ENCODE measurements around the gene B3GAT2. TPM values are rescaled to one million over a fixed set of nuclear protein-coding genes. Genes with fewer than 3 reads are reported as not detected.
"Not testable (repeated sequence)": the region's sequence is repeated elsewhere in the genome, so short reads cannot be mapped to it uniquely, and the experiment has no call there.

The B3GAT2 gene
- total and polyA plus RNA-seq, 2 of the 13 experiments (the other 11 are each of a cell fraction or from before 2014, with no cell fraction given) = 0.01 to 0.02 TPM

DNA sequence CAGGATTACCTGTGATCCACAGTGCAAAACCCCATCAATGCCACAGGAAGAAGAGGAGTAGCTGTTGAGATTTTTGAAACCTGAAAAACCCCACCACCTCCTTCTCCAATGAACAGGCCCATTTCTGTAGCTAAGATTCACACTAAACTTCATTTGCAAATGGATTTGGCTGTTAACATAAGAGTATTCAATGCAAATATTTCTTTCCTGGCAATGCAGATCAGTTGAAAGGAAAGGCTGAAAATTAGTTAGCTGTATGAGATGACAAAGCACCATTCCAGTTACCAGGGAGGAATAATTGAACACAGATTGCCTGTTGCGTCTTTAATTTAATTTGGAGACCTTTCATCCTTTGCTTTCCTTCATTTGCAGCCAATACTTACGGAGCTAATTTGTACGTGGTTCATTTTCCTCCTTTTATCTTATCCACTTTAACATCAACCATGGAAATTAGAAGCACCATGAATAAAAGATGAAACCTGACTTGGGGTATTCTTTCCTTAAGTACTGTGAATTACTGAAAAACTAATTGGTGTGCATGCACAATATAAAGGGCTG, 4.2 kb downstream of the B3GAT2 start (continued):
- no peak for TF ChIP-seq ZNF7 (CRISPR knock-in tag; IDR thresholded peaks at IDR 0.05)
- TF ChIP-seq PAX8 (CRISPR knock-in tag; IDR thresholded peaks at IDR 0.05; ENCODE audit: borderline replicate concordance) = no peak
- TF ChIP-seq, protein P1, sequence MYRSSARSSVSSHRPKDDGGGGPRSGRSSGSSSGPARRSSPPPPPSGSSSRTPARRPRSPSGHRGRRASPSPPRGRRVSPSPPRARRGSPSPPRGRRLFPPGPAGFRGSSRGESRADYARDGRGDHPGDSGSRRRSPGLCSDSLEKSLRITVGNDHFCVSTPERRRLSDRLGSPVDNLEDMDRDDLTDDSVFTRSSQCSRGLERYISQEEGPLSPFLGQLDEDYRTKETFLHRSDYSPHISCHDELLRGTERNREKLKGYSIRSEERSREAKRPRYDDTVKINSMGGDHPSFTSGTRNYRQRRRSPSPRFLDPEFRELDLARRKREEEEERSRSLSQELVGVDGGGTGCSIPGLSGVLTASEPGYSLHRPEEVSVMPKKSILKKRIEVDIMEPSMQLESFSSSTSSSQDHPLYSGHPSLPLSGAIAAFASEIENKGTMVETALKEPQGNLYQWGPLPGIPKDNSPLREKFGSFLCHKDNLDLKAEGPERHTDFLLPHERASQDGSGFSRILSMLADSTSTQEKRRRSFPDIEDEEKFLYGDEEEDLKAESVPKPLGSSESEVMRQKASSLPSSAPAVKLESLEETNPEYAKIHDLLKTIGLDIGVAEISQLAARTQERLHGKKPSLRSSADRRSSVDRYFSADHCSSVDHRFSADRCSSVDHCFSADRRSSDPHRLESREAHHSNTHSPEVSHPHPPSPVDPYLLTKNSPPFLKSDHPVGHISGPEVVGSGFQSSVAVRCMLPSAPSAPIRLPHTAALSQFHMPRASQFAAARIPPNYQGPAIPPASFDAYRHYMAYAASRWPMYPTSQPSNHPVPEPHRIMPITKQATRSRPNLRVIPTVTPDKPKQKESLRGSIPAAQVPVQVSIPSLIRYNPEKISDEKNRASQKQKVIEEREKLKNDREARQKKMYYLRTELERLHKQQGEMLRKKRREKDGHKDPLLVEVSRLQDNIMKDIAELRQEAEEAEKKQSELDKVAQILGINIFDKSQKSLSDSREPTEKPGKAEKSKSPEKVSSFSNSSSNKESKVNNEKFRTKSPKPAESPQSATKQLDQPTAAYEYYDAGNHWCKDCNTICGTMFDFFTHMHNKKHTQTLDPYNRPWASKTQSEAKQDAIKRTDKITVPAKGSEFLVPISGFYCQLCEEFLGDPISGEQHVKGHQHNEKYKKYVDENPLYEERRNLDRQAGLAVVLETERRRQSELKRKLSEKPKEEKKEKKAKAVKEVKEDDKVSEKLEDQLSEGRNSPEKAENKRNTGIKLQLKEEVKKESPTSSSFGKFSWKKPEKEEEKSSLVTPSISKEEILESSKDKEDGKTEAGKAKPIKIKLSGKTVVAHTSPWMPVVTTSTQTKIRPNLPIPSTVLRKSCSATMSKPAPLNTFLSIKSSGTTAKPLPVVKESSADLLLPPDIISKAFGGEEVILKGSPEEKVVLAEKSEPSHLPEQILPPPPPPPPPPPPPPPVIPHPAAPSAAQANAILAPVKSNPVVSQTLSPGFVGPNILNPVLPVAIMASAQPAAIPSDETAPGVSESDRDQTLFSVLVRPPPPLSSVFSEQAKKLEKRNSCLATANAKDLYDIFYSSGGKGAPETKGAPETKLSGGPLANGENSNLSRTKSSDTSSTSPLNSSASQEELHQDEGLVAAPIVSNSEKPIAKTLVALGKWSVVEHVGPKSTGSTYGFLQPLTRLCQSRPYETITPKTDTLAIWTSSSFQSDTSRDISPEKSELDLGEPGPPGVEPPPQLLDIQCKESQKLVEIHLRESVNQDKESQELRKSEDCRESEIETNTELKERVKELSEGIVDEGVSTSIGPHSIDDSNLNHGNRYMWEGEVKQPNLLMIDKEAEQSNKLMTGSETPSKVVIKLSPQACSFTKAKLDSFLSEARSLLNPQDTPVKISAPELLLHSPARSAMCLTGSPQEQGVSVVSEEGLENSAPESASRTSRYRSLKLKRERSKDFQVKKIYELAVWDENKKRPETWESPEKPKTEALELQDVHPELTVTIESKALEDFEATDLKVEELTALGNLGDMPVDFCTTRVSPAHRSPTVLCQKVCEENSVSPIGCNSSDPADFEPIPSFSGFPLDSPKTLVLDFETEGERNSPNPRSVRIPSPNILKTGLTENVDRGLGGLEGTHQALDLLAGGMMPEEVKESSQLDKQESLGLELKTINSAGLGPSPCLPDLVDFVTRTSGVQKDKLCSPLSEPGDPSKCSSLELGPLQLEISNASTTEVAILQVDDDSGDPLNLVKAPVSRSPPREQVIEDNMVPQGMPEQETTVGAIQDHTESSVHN (CRISPR knock-in tag; IDR thresholded peaks at IDR 0.05) = no peak
- no peak for TF ChIP-seq ZC3H4 (CRISPR knock-in tag; IDR thresholded peaks at IDR 0.05; ENCODE audit: borderline replicate concordance)

DNA sequence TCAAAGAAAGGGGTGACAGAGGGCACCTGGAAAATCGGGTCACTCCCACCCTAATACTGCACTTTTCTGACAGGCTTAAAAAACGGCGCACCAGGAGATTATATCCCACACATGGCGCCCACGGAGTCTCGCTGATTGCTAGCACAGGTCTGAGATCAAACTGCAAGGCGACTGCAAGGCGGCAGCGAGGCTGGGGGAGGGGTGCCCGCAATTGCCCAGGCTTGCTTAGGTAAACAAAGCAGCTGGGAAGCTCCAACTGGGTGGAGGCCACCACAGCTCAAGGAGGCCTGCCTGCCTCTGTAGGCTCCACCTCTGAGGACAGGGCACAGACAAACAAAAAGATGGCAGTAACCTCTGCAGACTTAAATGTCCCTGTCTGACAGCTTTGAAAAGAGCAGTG, 12.5 kb downstream of the B3GAT2 start:
- TF ChIP-seq, protein P2, sequence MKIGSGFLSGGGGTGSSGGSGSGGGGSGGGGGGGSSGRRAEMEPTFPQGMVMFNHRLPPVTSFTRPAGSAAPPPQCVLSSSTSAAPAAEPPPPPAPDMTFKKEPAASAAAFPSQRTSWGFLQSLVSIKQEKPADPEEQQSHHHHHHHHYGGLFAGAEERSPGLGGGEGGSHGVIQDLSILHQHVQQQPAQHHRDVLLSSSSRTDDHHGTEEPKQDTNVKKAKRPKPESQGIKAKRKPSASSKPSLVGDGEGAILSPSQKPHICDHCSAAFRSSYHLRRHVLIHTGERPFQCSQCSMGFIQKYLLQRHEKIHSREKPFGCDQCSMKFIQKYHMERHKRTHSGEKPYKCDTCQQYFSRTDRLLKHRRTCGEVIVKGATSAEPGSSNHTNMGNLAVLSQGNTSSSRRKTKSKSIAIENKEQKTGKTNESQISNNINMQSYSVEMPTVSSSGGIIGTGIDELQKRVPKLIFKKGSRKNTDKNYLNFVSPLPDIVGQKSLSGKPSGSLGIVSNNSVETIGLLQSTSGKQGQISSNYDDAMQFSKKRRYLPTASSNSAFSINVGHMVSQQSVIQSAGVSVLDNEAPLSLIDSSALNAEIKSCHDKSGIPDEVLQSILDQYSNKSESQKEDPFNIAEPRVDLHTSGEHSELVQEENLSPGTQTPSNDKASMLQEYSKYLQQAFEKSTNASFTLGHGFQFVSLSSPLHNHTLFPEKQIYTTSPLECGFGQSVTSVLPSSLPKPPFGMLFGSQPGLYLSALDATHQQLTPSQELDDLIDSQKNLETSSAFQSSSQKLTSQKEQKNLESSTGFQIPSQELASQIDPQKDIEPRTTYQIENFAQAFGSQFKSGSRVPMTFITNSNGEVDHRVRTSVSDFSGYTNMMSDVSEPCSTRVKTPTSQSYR (CRISPR knock-in tag; IDR thresholded peaks at IDR 0.05; ENCODE audit: borderline replicate concordance) = peak; percentile 61; the same call in 1 of the 2 replicates
- CTCF ChIA-PET (ENCODE audit: low intra/inter-chr PET ratio, low total read pairs); DNase-seq (ENCODE audit: low spot score); H3K36me3 ChIP-seq (replicated peaks in 1 of 2; ENCODE audit: control insufficient read depth in 1 of 2, insufficient read depth in 2 of 2, low read length in 2 of 2); H3K9me3 ChIP-seq (ENCODE audit: low read length); H3K4me3 ChIP-seq (replicated peaks in 1 of 3; ENCODE audit: insufficient read depth in 1 of 3, low read depth in 2 of 3, low read length in 3 of 3); H3K4me1 ChIP-seq (ENCODE audit: insufficient read depth, low read length); H3K79me2 ChIP-seq (ENCODE audit: insufficient read depth, low read length); intact Hi-C loops (cut with micrococcal nuclease; ENCODE audit: unreplicated experiment); POLR2A ChIA-PET; H2AFZ ChIP-seq (ENCODE audit: low read length); BruUV-seq (replicated peaks); H3K27ac ChIP-seq (ENCODE audit: extremely low read length, insufficient read depth, low read length); ATAC-seq; H4K20me1 ChIP-seq (ENCODE audit: insufficient read depth, low read length); FAIRE-seq; H3K4me2 ChIP-seq (ENCODE audit: low read depth, low read length); H3K9ac ChIP-seq (ENCODE audit: insufficient read depth, low read depth, low read length); in situ Hi-C loops (cut with HindIII; ENCODE audit: extremely low pct_ligation_motif_present, low pct_unique_long_range_greater_than_20kb); H3K27me3 ChIP-seq (ENCODE audit: control insufficient read depth in 1 of 2, insufficient read depth in 2 of 2, low read length in 2 of 2): not testable (repeated sequence)
- no CpG with 5 or more reads among the region's 10 CpGs for WGBS (ENCODE audit: low lambda C conversion rate)

Measured in HepG2 (cell line).